ENCODE data around the gene NRARP. TPM values are rescaled to one million over a fixed set of nuclear protein-coding genes. Genes with fewer than 3 reads are reported as not detected.

NRARP gene
- total RNA-seq, 4 donors from 2014 or later: 4.6 to 12.3 (median 7.2) TPM

GRCh38 chr9:137319739-137320551, 17.9 kb upstream of the NRARP start:
- ATAC-seq (ENCODE audit: low FRiP score) (no peak), DNase-seq (ENCODE audit: low spot score) (no peak)
- no peak for TF ChIP-seq CTCF (IDR thresholded peaks at IDR 0.05)

GRCh38 chr9:137319011-137319738, 17.1 kb upstream of the NRARP start:
- no peak for TF ChIP-seq CTCF (IDR thresholded peaks at IDR 0.05)
- ATAC-seq (ENCODE audit: low FRiP score) (peak; percentile 32), DNase-seq (ENCODE audit: low spot score) (peak; percentile 19)

GRCh38 chr9:137318602-137319001, 16.5 kb upstream of the NRARP start:
- DNase-seq (ENCODE audit: low spot score): no peak
- TF ChIP-seq CTCF (IDR thresholded peaks at IDR 0.05): no peak
- no peak for ATAC-seq (ENCODE audit: low FRiP score)

GRCh38 chr9:137317718-137318511, 15.8 kb upstream of the NRARP start:
- no peak for DNase-seq (ENCODE audit: low spot score)
- TF ChIP-seq CTCF (IDR thresholded peaks at IDR 0.05): no peak

GRCh38 chr9:137317021-137317717, 15.1 kb upstream of the NRARP start:
- peak; percentile 20 for DNase-seq (ENCODE audit: low spot score)
- ATAC-seq (ENCODE audit: low FRiP score): no peak
- no peak for TF ChIP-seq CTCF (IDR thresholded peaks at IDR 0.05)

More at GRCh38 chr9:137317718-137318511, 15.8 kb upstream of the NRARP start:
- no peak for ATAC-seq (ENCODE audit: low FRiP score)

Data from omental fat pad (tissue), 4 donors.